ENCODE measurements around the gene CCDC33. TPM values are rescaled to one million over a fixed set of nuclear protein-coding genes. Genes with fewer than 3 reads are reported as not detected.

Gene CCDC33
- total RNA-seq, 4 donors from 2014 or later: 0.13 TPM; not detected in 3

DNA sequence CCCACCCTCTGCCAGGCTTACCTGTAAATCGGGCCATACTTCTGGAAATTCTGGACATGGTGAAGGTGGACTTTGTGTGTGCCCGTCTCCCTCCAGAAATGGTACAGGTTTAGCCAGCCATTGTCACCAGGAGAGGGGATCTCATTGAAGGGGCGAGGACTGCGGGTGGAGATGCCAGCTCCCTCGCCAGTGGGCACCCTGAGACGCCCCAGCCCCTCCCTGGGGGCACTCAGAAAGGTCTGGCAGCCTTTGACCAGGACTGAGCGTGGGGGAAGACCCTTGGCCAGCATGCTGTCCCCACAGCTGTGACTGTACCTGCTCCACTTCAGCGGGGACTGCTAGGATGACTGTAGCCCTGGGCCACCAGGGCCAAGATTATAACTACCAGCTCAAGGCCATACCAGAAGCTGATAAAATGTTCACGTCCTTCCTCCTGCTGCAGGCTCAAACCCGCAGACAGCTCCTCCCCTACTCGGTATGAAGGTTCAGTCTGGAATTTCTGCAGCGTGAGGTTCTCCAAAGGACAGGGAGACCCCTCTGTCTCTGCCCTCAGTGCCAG is 131.2 kb downstream of the CCDC33 start, which contains the start of gene CYP11A1:
Gene CYP11A1, minus strand, starts transcription at position 351 of the 559 bp plus-strand sequence. Its CDS starts 61 bp downstream, at position 290.
- Histone ChIP-seq H3K9me3 (no peaks in the 10 kb centered on the region), H3K27ac (no peak within 1 kb of the TSS), H3K4me3 (replicated peaks in 1 of 3) (no peak within 1 kb of the TSS), H3K36me3 (no peaks in the 10 kb centered on the region), H3K27me3 (no peaks in the 10 kb centered on the region), H3K4me1 (peaks cover 8 to 12% of the 10 kb centered on the region in 2 donors)
- WGBS, 2 donors: 87 to 92% methylated on average over 10 of the region's 12 CpGs
- intact Hi-C loops (cut with DNase I): no loop called here
- DNase-seq: no peak
- no peak for TF ChIP-seq POLR2A (IDR thresholded peaks at IDR 0.05)
- TF ChIP-seq, protein P1, sequence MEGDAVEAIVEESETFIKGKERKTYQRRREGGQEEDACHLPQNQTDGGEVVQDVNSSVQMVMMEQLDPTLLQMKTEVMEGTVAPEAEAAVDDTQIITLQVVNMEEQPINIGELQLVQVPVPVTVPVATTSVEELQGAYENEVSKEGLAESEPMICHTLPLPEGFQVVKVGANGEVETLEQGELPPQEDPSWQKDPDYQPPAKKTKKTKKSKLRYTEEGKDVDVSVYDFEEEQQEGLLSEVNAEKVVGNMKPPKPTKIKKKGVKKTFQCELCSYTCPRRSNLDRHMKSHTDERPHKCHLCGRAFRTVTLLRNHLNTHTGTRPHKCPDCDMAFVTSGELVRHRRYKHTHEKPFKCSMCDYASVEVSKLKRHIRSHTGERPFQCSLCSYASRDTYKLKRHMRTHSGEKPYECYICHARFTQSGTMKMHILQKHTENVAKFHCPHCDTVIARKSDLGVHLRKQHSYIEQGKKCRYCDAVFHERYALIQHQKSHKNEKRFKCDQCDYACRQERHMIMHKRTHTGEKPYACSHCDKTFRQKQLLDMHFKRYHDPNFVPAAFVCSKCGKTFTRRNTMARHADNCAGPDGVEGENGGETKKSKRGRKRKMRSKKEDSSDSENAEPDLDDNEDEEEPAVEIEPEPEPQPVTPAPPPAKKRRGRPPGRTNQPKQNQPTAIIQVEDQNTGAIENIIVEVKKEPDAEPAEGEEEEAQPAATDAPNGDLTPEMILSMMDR (IDR thresholded peaks at IDR 0.05): no peak

DNA sequence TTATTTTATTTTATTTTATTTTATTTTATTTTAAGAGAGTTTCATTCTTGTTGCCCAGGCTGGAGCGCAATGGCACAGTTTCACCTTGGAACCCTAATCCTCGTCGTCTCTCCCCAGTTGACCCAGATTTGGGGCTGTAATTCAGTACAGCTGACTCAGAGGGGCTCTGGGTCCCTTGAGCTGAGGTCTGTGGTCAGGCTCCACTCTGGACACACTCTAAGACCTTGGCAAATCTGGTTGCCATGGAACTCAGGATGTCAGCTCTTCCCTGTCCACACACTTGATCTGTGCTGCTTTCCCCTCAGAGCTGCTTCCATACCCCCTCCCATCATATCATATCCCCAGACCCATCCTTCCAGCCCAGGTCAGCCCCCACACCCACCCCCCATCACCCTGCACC is 132.0 kb downstream of the CCDC33 start:
- Histone ChIP-seq H3K9me3 (no peaks in the 10 kb centered on the region), H3K27me3 (no peaks in the 10 kb centered on the region), H3K4me3 (replicated peaks in 1 of 3) (no peak overlapping the region), H3K4me1 (peaks cover 8 to 12% of the 10 kb centered on the region in 2 donors), H3K27ac (no peak overlapping the region), H3K36me3 (no peaks in the 10 kb centered on the region)
- WGBS, 2 donors: 92 to 98% methylated on average over 3 of the region's 3 CpGs
- no peak for TF ChIP-seq POLR2A (IDR thresholded peaks at IDR 0.05)
- TF ChIP-seq, protein P1 (IDR thresholded peaks at IDR 0.05): no peak
- no peak for DNase-seq
- intact Hi-C loops (cut with DNase I): no loop called here

DNA sequence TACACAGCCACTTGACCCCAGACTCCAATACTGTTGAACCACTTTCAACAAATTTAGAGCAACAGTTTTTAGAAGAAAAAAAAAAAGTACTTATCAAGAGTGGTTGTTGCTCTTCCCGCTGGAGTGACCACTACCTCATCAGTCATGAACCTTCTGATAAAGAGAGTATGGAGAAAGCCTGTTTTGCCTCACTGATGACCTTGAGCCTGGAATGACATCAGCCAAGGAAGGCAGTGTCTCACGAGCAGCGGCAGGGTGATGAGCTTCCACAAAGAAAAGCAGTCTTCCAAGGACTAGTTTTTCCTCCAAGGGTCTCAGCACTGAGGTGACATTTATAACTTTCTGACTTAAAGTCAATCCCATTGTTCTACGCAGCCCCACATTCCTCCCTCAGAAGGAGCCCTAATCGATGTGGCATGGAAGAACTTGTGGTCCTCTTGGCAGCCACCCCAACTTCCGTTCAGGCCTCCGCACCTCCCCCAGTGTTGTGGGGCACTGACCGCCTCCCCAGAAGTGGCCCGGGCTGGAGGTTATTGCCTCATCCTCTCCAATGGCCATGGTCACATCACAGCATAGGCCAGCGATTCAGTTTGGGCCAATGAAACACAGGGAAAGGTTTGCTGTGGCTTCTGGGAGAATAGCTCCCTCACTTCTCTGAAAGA is 133.1 kb downstream of the CCDC33 start:
- TF ChIP-seq, protein P1 (IDR thresholded peaks at IDR 0.05): no peak
- TF ChIP-seq POLR2A (IDR thresholded peaks at IDR 0.05): no peak
- intact Hi-C loops (cut with DNase I): no loop called here
- Histone ChIP-seq H3K36me3 (no peaks in the 10 kb centered on the region), H3K9me3 (no peaks in the 10 kb centered on the region), H3K4me1 (peaks cover 11 to 16% of the 10 kb centered on the region in 2 donors), H3K4me3 (replicated peaks in 1 of 3) (no peak overlapping the region), H3K27me3 (no peaks in the 10 kb centered on the region), H3K27ac (no peak overlapping the region)
- WGBS, 2 donors: 62 to 68% methylated on average over 10 of the region's 10 CpGs
- no peak for DNase-seq

DNA sequence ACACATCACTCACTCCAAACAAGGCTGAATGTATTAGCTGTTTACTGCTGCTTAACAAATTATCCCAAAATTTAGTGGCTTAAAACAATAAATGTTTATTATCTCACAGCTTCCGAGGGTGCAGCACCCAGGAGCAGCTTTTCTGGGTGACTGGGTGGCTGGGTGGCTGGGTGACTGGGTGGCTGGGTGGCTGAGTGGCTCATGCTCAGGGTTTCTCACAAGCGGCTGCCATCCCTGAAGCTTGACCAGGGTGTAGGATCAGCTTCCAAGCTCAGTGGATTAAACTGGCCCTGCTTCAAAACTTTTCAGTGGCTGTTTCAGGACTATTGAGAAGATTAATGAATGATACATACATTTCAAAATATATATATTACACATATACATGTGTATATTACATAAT is 133.6 kb downstream of the CCDC33 start:
- intact Hi-C loops (cut with DNase I): no loop called here
- H3K9me3 ChIP-seq: no peaks in the 10 kb centered on the region
- H3K27me3 ChIP-seq: no peaks in the 10 kb centered on the region
- H3K4me1 ChIP-seq: peaks cover 15 to 19% of the 10 kb centered on the region in 2 donors
- no peaks in the 10 kb centered on the region for H3K36me3 ChIP-seq
- no peak for DNase-seq
- WGBS, 2 donors: 76 to 92% methylated on average over 2 of the region's 2 CpGs
- no peak overlapping the region for H3K27ac ChIP-seq
- H3K4me3 ChIP-seq (replicated peaks in 1 of 3): no peak overlapping the region
- TF ChIP-seq POLR2A (IDR thresholded peaks at IDR 0.05): no peak
- TF ChIP-seq, protein P1 (IDR thresholded peaks at IDR 0.05): no peak

DNA sequence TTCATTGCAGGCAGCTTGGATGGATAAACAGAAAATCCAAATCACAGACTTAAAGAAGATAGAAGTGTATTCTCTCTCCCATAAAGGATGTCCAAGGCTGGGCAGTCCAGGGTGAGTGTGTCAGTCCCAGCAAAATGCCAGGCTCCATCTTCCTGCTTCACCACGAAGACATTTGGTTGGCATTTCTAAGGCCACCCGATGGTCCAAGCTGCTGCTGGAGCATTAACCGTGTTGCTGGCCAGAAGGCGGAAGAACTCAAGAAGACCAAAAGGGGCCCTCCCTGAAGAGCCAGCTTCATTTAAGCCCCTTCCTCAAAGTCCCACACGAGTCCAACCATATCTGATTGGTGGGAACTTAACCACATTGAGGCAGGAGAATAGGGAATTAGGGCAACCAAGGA is 134.3 kb downstream of the CCDC33 start:
- Histone ChIP-seq H3K27me3 (no peaks in the 10 kb centered on the region), H3K4me3 (replicated peaks in 1 of 3) (no peak overlapping the region), H3K27ac (no peak overlapping the region), H3K36me3 (no peaks in the 10 kb centered on the region), H3K9me3 (no peaks in the 10 kb centered on the region), H3K4me1 (peaks cover 16 to 19% of the 10 kb centered on the region in 2 donors)
- WGBS, 2 donors: 83 to 93% methylated on average over 5 of the region's 5 CpGs
- intact Hi-C loops (cut with DNase I): no loop called here
- no peak for TF ChIP-seq POLR2A (IDR thresholded peaks at IDR 0.05)
- TF ChIP-seq, protein P1 (IDR thresholded peaks at IDR 0.05): no peak
- no peak for DNase-seq
